RWPE1 (cell line): ENCODE results near the gene CARM1.
"Not testable (repeated sequence)": the region's sequence is repeated elsewhere in the genome, so short reads cannot be mapped to it uniquely, and the experiment has no call there.

Experiments used
- CTCF ChIA-PET: fragments of 350-600 bp; sonication (Branson Sonifier 250); formaldehyde crosslinking; extraction: SDS; loops from one replicate; lab custom pipeline; 2021; lab: Yijun Ruan, JAX
- POLR2A ChIA-PET: fragments of 400-600 bp; formaldehyde crosslinking; extraction: SDS; loops from one replicate; lab custom pipeline; 2020; ENCODE audit warnings: antibody characterized with exemption; ENCODE audit not compliant: low non-redundant PET; lab: Yijun Ruan, JAX
- DNase-seq: peaks from one replicate; pipeline ENCODE4 v3.0.0; 2012; ENCODE audit warnings: low spot score
- H3K27ac ChIP-seq: fragments of 450-650 bp; 2 replicates; pipeline ENCODE4 v1.5.1; 2017
- CTCF ChIP-seq: fragments of 450-650 bp; conservative IDR thresholded peaks from 2 replicates; pipeline ENCODE4 v1.5.1; 2017; ENCODE audit warnings: low read depth, mild to moderate bottlenecking

The CARM1 gene

GRCh38 chr19:10854350-10855089 is 16.8 kb upstream of the CARM1 start:
- CTCF ChIA-PET: interaction anchor here (1.1 to 2.3 kb wide), 2 partner anchors 10 to 18 kb away, joined by 3 to 24 read pairs; partner anchors contain the start of gene TMED1
- no peak for TF ChIP-seq CTCF
- POLR2A ChIA-PET: no interaction called here
- DNase-seq: no peak
- 0 out of 2 replicates have a peak overlapping the region, but pooled peaks have one; percentile 5 for H3K27ac ChIP-seq

GRCh38 chr19:10855879-10856522 is 15.4 kb upstream of the CARM1 start:
- DNase-seq: no peak
- POLR2A ChIA-PET: no interaction called here
- TF ChIP-seq CTCF: peak; percentile 36

GRCh38 chr19:10856899-10857298 is 14.5 kb upstream of the CARM1 start:
- H3K27ac ChIP-seq, POLR2A ChIA-PET: not testable (repeated sequence)

More at GRCh38 chr19:10855879-10856522, 15.4 kb upstream of the CARM1 start:
- CTCF ChIA-PET: interaction anchor here (0.7 to 2.3 kb wide), 3 partner anchors 8 to 122 kb away, joined by 3 to 24 read pairs (median 6); partner anchors contain the start of gene TMED1
- H3K27ac ChIP-seq: no peak overlapping the region

GRCh38 chr19:10858204-10858828 is 13.0 kb upstream of the CARM1 start:
- ChIA-PET CTCF (interaction anchor here (0.8 kb wide), 1 partner anchor 15 kb away, joined by 3 read pairs; no protein-coding TSS in a partner anchor), POLR2A (no interaction called here)
- no peak for DNase-seq

More at GRCh38 chr19:10856899-10857298, 14.5 kb upstream of the CARM1 start:
- CTCF ChIA-PET: interaction anchor here (0.7 kb wide), 1 partner anchor 121 kb away, joined by 6 read pairs; no protein-coding TSS in a partner anchor
- not testable (repeated sequence) for DNase-seq

GRCh38 chr19:10861103-10861651 is 10.2 kb upstream of the CARM1 start:
- H3K27ac ChIP-seq: no peak overlapping the region
- POLR2A ChIA-PET: no interaction called here
- DNase-seq: no peak
- no peak; the same call in 1 of the 2 replicates for TF ChIP-seq CTCF
- CTCF ChIA-PET: interaction anchor here (0.5 to 0.9 kb wide), 3 partner anchors 53 to 462 kb away, joined by 3 to 4 read pairs (median 3); no protein-coding TSS in a partner anchor

More at GRCh38 chr19:10858204-10858828, 13.0 kb upstream of the CARM1 start:
- TF ChIP-seq CTCF: peak; percentile 42
- no peak overlapping the region for H3K27ac ChIP-seq

- no peak for TF ChIP-seq CTCF
- H3K27ac ChIP-seq: peak overlapping the region; percentile 45
- DNase-seq: no peak
- ChIA-PET CTCF (interaction anchor here (0.7 kb wide), 1 partner anchor 11 kb away, joined by 4 read pairs; no protein-coding TSS in a partner anchor), POLR2A (no interaction called here)
Measured at GRCh38 chr19:10862561-10863106, 8.7 kb upstream of the CARM1 start.
